Kasumi-1 (cell line): Measurements from ENCODE around the gene NAV2.

Experiments used
- DNase-seq, 2 experiments: peaks; one replicate each; lab custom pipeline; 2025; lab: John Stamatoyannopoulos, UW

The NAV2 gene

DNA sequence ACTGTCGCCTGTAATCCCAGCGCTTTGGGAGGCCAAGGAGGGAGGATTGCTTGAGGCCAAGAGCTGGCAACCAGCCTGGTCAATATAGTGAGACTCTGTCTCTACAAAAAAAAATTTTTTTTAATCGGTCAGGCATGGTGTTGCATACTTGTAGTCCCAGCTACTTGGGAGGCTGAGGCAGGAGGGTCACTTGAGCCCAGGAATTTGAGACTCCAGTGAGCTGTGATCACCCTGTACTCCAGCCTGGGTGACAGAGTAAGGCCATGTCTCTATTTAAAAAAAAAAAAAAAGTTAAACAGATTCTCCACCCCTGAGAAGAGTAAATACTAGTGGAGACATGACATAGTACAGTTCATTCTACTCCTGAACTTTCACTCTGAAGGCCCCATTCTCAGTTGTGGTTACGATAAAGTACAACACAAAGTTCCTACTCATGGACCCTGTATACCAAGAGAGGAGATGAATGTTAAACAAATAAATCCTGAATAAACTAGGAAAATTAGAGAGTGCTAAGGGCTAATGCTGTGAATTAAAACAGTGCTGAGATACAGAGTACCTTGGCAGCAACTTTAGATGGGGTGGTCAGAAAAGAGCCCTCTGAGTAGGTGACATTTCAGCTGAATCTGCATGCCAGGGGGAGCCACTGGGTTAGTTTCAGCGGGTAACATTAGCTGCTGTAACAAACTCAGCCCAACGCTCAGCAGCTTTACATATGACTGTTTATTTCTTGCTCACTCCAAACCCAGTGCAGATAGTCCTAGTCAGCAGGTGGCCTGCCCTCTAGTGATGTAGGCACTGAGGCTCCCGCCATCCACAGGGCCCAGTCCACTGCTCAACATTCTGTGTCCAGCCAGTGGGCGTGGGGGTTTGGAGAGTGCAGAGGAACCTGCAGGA lies 372.5 kb downstream of the NAV2 start:
- DNase-seq, result no peak

- no peak for DNase-seq
Measured at GRCh38 chr11:20085918-20086317, 373.3 kb downstream of the NAV2 start.

- no peak for DNase-seq
Measured at GRCh38 chr11:20087118-20087521, 374.5 kb downstream of the NAV2 start.

DNA sequence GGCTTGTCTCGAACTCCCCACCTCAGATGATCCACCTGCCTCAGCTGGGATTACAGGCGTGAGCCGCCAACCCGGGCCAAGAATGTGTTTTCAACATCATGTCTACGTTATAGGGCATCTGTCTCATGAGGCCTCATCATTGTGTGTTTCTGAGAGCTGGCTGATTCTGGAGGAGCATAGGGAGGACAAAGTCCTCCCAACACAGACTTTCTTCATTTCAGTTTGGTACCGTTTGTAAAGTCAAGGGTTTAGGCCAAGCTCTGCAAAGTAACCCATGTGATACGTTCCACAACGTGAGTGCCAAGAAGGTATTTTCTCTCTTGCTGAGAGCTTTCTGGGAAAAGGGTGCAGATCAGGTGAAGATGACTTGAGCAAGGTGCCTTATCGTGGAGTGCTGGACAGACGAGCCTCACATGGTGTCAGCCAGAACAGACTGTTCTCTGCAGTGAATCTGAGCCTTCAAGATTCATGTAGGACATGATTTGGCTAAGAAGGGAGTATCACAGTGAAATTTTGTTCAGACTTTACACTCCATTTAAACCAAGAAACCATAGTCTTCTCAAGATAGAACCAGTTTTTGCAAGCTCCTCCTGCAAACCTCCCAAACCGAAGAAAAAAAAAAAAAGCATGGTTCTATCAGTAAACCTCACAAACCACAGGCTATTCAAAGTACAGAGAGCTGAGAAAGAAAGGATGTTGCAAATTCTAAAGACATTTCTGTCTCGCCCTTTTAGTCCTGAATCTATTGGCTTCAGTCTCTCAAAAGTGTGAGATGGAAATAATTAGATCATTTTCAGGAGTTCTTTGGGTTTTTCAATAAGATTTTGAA lies 376.0 kb downstream of the NAV2 start:
- no peak for DNase-seq

DNA sequence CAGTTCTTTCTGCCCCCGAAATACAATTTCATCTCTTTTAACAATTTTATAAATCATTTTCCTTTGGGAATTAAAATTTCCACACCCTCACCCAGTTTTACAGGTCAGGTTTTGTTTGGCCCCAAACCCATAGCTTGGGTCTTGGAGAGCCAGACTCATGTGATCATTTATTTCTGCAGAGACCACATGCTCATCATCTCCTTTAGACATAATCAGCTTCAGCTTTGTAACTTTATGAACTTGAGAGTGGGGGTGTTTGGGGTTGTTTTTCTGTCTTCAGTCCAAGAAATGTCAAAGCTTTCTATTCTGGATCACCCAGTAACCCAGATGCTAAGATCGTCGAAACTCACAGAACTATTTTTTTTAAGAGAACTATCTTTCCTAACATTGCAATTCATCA lies 376.7 kb downstream of the NAV2 start:
- DNase-seq, result no peak

- no peak for DNase-seq
Measured at GRCh38 chr11:20089796-20090653, 377.4 kb downstream of the NAV2 start.

DNA sequence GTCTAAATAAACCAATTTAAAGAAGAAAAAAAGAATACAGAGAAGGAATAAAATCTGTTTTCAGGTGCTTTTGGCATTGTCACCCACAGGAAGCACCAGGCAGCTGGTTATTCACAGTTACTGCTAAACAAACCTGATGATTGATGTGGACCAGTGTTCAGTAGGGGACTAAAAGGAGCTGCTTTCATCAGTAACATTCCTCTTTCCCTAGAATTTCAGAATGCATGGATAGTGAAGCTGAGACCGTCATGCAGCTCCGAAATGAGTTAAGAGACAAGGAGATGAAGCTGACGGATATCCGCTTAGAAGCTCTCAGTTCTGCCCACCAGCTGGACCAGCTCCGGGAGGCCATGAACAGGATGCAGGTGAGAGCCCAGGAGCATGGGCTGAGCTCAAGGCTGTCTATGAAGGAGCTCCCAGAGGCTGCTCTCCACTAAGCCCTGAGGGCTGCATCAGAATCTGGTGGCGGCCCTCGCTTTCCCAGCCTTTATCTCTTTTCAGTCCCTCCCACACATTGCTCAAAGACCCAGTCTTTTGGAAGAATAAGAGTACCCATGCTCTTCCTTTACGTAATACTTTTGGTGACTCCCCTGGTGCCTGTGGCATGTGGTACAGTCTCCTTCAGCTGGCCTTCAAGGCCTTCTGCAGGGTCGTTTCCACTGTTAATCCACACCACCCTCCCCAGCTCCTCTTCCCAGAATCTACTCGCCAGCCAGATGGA lies 378.2 kb downstream of the NAV2 start:
- DNase-seq, result no peak

- DNase-seq, result no peak
Measured at GRCh38 chr11:20093775-20094174, 381.1 kb downstream of the NAV2 start.

DNA sequence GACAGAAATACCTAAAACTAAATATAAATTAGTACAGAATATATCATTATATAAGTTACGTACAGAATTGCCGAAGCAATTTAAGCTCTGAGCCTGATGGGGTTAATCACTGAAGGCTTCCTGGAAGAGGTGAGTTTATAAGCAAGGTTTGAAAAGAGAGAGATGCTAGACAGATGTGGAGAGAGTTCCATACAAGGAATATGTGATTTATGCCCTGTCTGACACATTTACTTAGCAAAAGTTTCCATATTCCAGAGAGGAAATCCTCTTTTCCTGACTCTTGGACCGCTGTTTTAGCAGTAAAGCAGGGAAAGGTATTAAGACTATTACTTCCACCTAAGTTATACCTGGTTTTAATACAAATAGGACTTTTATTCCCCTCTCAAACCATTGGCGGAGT lies 382.6 kb downstream of the NAV2 start:
- no peak for DNase-seq

- no peak for DNase-seq
Measured at GRCh38 chr11:20097319-20098221, 384.9 kb downstream of the NAV2 start.

DNA sequence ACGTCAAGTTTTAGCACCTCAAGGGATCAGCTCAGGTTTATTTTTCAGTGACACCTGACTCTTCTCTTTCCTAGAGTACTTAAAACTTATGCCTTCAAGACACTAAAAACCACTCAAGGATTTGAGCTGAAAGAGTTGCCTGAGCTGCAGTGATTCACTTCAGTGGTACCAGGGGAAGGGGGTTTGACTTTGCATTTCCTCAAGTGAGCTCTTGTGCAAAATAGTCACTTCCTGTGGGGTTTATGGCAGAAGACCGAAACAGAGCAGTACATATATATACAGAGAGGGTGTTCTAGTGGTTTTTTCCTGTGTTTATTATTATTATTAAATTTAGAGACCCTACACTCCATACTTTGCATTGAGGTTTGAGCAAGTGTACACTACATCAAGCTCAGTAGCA lies 386.9 kb downstream of the NAV2 start:
- no peak for DNase-seq

GRCh38 chr11:20102397-20102796 lies 389.8 kb downstream of the NAV2 start:
- DNase-seq, result no peak

DNA sequence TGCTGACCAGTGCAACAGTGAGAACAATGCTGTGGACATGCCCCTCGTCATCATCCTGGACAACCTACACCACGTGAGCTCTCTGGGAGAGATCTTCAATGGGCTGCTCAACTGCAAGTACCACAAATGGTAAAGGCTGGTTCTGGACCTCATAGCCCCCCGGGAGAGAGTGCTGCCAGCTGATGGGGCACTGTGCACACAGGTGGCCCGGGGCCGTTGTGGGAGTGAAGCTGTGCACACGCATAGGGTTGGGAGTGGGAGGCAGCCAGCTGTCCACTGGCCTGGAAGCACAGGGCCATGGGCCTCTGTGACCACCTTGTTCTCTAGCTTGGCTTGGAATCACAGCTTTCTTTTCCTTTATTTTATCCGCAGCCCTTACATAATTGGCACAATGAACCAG lies 390.6 kb downstream of the NAV2 start:
- no peak for DNase-seq

DNA sequence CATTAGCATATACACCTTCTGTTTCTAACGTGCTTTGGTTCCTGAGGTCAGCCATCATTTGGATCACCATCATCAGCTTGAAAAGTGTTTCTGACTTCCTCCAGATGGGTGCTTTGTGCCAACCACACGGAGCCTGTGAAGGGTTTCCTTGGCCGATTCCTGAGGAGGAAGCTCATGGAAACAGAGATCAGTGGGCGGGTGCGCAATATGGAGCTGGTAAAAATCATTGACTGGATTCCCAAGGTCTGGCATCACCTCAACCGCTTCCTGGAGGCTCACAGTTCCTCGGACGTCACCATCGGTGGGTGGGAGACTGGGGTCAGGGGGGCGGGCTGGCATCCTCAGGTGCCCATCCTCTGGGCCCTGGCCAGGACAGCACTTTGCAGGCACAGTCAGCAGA lies 392.8 kb downstream of the NAV2 start:
- no peak for DNase-seq

DNA sequence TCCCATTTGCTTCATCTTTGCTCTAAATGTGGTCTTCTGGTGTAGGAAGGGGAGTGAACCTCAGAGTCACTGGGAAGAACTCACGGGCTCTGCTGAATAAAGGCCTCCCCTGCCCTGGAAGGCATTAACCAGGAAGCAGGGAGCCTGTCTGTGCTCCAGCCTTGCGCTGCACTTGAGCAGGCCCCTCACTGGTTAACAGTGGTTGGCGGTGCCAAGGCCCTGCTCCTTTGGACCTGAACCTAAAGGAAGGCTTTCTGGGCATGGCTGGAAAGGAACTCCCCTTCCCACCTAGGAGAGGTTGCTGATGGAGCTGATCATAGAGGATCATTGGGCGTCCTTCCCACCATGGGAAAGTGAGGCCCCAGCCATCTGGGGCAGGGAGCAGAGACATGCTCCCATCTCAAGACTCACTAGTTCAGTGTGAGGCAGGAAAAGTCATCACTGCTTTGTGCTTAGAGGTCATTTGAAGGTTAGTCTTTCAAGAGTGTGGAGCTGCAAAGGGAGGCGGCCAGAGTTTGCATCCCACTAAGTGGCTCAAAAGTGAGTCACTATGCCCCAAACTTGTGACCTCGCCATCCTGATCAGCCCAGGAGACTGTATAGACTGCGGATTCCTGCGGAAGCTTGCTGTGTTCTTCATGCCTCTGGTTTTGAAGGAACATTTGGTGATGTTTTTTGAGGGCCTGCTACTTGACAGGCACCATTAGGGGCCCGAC lies 397.3 kb downstream of the NAV2 start:
- DNase-seq, result no peak

- no peak for DNase-seq
Measured at GRCh38 chr11:20110908-20111669, 398.5 kb downstream of the NAV2 start.

GRCh38 chr11:20111871-20112270 lies 399.2 kb downstream of the NAV2 start:
- no peak for DNase-seq

GRCh38 chr11:20112291-20113148 lies 399.9 kb downstream of the NAV2 start:
- no peak for DNase-seq
